Suppressor macrophage treated with lipopolysaccharide for 4 hours (primary cell): Measurements from ENCODE around the gene EIF1AY.
"Not testable (repeated sequence)": the region's sequence is repeated elsewhere in the genome, so short reads cannot be mapped to it uniquely, and the experiment has no call there.

ENCODE experiments used
- DNase-seq: peaks from one replicate; pipeline ENCODE4 v3.0.0-alpha.2; 2020

EIF1AY gene, protein sequence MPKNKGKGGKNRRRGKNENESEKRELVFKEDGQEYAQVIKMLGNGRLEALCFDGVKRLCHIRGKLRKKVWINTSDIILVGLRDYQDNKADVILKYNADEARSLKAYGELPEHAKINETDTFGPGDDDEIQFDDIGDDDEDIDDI

GRCh38 chrY:20575531-20576121 is at the start of gene EIF1AY:
Gene EIF1AY (plus strand): TSS chrY:20575776. CDS start chrY:20575872, 96 bp downstream.
- DNase-seq, result peak; percentile 94

GRCh38 chrY:20528435-20528834 is 47.1 kb upstream of the EIF1AY start:
- no peak for DNase-seq

DNA sequence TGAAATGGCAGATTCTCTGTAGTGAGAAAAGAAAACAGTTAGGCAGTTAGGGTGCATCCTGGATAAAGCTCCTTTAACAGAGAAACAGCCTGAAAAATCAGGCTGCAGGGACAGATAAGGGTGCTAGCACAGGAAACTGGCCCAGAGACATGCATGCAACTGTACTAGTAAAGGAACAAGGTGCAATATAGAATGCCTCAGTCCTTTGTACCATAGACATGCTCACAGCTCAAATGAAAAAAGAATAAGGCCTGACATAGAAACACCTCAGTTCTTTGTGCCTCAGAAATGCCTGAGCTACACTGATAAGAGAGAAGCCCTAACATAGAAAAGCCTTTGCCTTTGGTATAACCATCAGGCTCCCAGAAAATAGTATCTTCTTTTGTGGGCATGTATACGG is 37.4 kb upstream of the EIF1AY start:
- DNase-seq, result no peak

- no peak for DNase-seq
Measured at GRCh38 chrY:20538933-20539332, 36.6 kb upstream of the EIF1AY start.

DNA sequence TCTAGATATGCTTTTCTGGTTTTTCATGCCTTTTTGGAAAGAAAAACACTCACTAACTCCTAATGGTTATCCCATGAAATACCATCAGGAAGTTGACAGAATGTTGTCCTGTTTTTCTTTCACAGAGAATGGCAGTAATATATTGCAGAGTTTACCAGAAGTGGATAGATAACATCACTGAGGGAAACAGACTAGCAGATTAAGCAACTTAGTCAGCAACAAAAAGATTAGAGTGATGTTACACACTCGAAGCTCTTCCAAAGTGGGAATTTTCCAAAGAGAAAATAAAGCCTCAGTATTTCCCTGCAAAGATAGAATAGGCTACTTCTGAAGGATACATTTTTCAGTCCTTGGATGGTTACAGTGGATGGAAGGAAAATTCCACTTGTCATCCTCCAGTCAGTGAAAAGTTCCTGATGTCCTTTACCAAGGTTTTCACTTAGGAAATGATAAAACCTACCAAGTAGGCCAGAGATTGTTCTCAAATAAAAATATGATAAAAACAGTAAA is 31.1 kb upstream of the EIF1AY start:
- DNase-seq, result no peak

- peak; percentile 10 for DNase-seq
Measured at GRCh38 chrY:20546071-20546470, 29.5 kb upstream of the EIF1AY start.

DNA sequence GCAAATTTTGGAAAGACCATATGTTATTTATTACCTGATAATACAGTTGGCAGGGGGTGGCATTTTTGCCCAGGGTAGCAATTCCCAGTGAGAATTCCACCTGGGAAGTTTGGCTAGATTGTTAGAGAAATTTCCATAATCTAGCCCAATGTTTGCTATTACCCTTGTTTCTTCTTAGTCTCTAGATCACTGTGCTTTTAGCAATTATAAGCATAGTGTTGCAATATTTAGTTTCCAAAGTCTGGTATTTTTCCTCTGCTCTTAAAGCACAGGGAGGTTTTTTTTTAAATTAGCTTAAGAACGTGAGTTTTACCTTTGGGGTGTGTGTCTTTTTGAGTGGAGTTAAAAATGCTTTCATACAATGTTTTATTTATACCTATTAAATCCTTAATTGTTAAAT is 26.3 kb upstream of the EIF1AY start:
- DNase-seq, result no peak

GRCh38 chrY:20551840-20552239 is 23.7 kb upstream of the EIF1AY start:
- no peak for DNase-seq

DNA sequence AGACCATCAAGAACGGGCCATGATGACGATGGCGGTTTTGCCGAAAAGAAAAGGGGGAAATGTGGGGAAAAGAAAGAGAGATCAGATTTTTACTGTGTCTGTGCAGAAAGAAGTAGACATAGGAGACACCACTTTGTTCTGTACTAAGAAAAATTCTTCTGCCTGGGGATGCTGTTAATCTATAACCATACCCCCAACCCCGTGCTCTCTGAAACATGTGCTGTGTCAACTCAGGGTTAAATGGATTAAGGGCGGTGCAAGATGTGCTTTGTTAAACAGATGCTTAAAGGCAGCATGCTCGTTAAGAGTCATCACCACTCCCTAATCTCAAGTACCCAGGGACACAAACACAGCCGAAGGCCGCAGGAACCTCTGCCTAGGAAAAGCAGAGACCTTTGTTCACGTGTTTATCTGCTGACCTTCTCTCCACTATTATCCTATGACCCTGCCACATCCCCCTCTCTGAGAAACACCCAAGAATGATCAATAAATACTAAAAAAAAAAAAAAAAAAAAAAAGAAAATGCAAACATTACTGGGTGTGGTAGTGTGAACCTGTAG is 22.7 kb upstream of the EIF1AY start:
- not testable (repeated sequence) for DNase-seq

- DNase-seq, result no peak
Measured at GRCh38 chrY:20555820-20556219, 19.8 kb upstream of the EIF1AY start.

GRCh38 chrY:20558677-20559076 is 16.9 kb upstream of the EIF1AY start:
- peak; percentile 32 for DNase-seq

- no peak for DNase-seq
Measured at GRCh38 chrY:20559873-20560512, 15.6 kb upstream of the EIF1AY start.

DNA sequence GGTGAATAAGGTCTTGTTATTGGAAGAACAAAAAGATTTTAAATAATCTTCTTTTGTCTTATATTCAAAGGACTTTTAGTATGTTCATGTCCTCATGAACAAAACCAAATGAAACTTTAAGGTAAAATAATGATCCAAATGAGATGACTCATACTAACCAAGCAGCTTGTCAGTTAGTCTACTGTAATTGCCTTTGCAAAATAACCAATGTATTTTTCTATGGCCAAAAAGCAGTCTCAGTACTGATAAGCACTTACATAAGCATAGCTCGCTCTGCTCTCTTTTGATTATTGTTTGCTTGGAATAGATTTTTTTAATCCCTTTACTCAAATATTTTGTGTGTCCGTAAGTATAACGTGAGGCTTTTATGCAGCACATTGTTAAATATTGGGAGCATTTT is 4.3 kb upstream of the EIF1AY start:
- DNase-seq, result no peak

GRCh38 chrY:20576506-20576905 is 930 bp downstream of the EIF1AY start:
- peak; percentile 17 for DNase-seq

DNA sequence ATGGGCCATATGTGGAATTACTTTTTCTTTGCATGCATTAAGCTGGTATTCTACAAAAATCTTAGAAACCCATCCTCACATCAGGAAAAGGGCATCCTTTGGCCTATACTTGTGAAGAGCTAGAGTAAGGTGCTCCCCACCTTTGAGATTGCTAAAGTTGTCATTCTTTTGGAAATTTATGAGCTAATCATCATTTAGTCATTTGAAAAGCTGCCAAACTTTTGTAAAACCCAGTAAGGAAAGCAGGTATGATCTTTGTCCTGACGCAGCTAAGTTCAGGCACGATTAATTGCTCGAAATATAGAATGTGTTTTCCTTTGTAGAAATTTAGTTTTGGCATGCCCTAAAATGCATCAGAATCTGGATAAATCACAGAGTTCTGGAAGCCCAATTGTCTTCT is 2.6 kb downstream of the EIF1AY start:
- DNase-seq, result no peak

GRCh38 chrY:20581687-20582086 is 6.1 kb downstream of the EIF1AY start:
- DNase-seq, result no peak

GRCh38 chrY:20586161-20586560 is 10.6 kb downstream of the EIF1AY start:
- no peak for DNase-seq
